Keratinocyte (primary cell): Measurements from ENCODE around the gene CDC25A. TPM values are rescaled to one million over a fixed set of nuclear protein-coding genes. Genes with fewer than 3 reads are reported as not detected.
A peak's percentile ranks its signal among the peaks of the same experiment; 100 is the strongest.

Source experiments
- DNase-seq: peaks from one replicate; pipeline ENCODE4 v3.0.0-alpha.2; 2011; ENCODE audit warnings: low read depth, missing footprints, low spot score
- FAIRE-seq: peaks from 2 replicates; lab custom pipeline; 2011; peaks lifted over from hg19 to GRCh38; lab: Jason Lieb, UNC
- H2AFZ ChIP-seq: 2 replicates; pipeline ENCODE4 v1.6.0; 2012; ENCODE audit warnings: low read length, control low read depth, inconsistent platforms; ENCODE audit not compliant: control insufficient read depth
- H3K27ac ChIP-seq: 2 replicates; pipeline ENCODE4 v1.5.1; 2011; ENCODE audit warnings: low read length; ENCODE audit not compliant: control insufficient read depth, insufficient read depth
- H3K27me3 ChIP-seq: 3 replicates; pipeline ENCODE4 v1.6.0; 2011; ENCODE audit warnings: low read length; ENCODE audit not compliant: control insufficient read depth, insufficient read depth; ENCODE audit errors: extremely low read depth
- H3K36me3 ChIP-seq, 2 experiments: 2 replicates in 1 of 2; 3 replicates in 1 of 2; pipeline ENCODE4 v1.5.1; 2011; ENCODE audit warnings: low read length in 2 of 2, mild to moderate bottlenecking in 1 of 2; ENCODE audit not compliant: control insufficient read depth in 2 of 2, insufficient read depth in 2 of 2; ENCODE audit errors: extremely low read depth in 1 of 2
- H3K4me1 ChIP-seq: 3 replicates; pipeline ENCODE4 v1.5.1; 2011; ENCODE audit warnings: low read length; ENCODE audit not compliant: control insufficient read depth, insufficient read depth; ENCODE audit errors: extremely low read depth
- H3K4me2 ChIP-seq: 3 replicates; pipeline ENCODE4 v1.6.0; 2011; ENCODE audit warnings: low read depth, low read length; ENCODE audit not compliant: control insufficient read depth, insufficient read depth; ENCODE audit errors: extremely low read depth
- H3K4me3 ChIP-seq, 3 experiments: fragments of 200-600 bp in 1 of 3; sonication (generic) in 1 of 3; 2 replicates in 2 of 3; 3 replicates in 1 of 3; pipeline ENCODE4 v1.5.1; 2011 to 2016; ENCODE audit warnings: low read length in 3 of 3, mild to moderate bottlenecking in 3 of 3, control low read depth in 2 of 3, inconsistent platforms in 1 of 3, low read depth in 1 of 3, mixed read lengths in 1 of 3, mixed run types in 1 of 3, moderate library complexity in 1 of 3; ENCODE audit not compliant: control insufficient read depth in 2 of 3, insufficient read depth in 2 of 3; ENCODE audit errors: extremely low read depth in 1 of 3
- H3K79me2 ChIP-seq: 2 replicates; pipeline ENCODE4 v1.6.0; 2012; ENCODE audit warnings: low read length; ENCODE audit not compliant: control insufficient read depth, insufficient read depth
- H3K9ac ChIP-seq: 3 replicates; pipeline ENCODE4 v1.6.0; 2011; ENCODE audit warnings: low read length; ENCODE audit not compliant: control insufficient read depth, insufficient read depth; ENCODE audit errors: extremely low read depth
- H3K9me1 ChIP-seq: 3 replicates; pipeline ENCODE4 v1.6.0; 2011; ENCODE audit warnings: low read length; ENCODE audit not compliant: control insufficient read depth, insufficient read depth; ENCODE audit errors: extremely low read depth
- H3K9me3 ChIP-seq: 2 replicates; pipeline ENCODE4 v1.5.1; 2012; ENCODE audit warnings: low read depth, low read length; ENCODE audit not compliant: control insufficient read depth
- H4K20me1 ChIP-seq: 3 replicates; pipeline ENCODE4 v1.6.0; 2011; ENCODE audit warnings: low read length; ENCODE audit not compliant: control insufficient read depth, insufficient read depth; ENCODE audit errors: extremely low read depth
- EZH2 ChIP-seq: IDR thresholded peaks from one replicate; pipeline ENCODE4 v1.6.1; 2012; ENCODE audit warnings: inconsistent platforms, mild to moderate bottlenecking, low read length, moderate library complexity
- dilution Hi-C: fragments of 300-500 bp; cut with MboI; formaldehyde crosslinking; loops from one replicate; pipeline ENCODE4 v1.7.0; 2020; ENCODE audit warnings: low sequenced_read_pairs; ENCODE audit not compliant: extremely low pct_ligation_motif_present
- polyA plus RNA-seq, 5 experiments: library from polyadenylated mRNA; depleted of rRNA in 3 of 5; stranded (reverse) in 3 of 5; stranded (forward) in 1 of 5; unstranded in 1 of 5; fragments of >200 nt; gene quantifications; 1 replicate in 1 of 5; 2 replicates in 3 of 5; 3 replicates in 1 of 5; pipeline versions ENCODE4 v1.2.1 to v1.2.3, GENCODE V29; 2011 to 2012; ENCODE audit warnings: missing spikeins in 2 of 5, low read depth in 1 of 5, low replicate concordance in 1 of 5
- TF ChIP-seq, protein P1 (sequence below), 3 experiments: IDR thresholded peaks in 1 of 3; conservative IDR thresholded peaks in 1 of 3; optimal IDR thresholded peaks in 1 of 3; 2 replicates in 2 of 3; 3 replicates in 1 of 3; pipeline versions ENCODE3 to v1.5.1; 2011; ENCODE audit warnings: low read length in 3 of 3, mild to moderate bottlenecking in 3 of 3, moderate library complexity in 2 of 3, control low read depth in 1 of 3, inconsistent platforms in 1 of 3; ENCODE audit not compliant: insufficient read depth in 2 of 3; ENCODE audit errors: extremely low read depth in 1 of 3

Gene CDC25A
- polyA plus RNA-seq, 1 donor (not counting 4 experiments of a cell fraction or from before 2014, with no cell fraction given): 5.5 TPM

GRCh38 chr3:48137425-48137999, 50.7 kb downstream of the CDC25A start:
- TF ChIP-seq, protein P1, sequence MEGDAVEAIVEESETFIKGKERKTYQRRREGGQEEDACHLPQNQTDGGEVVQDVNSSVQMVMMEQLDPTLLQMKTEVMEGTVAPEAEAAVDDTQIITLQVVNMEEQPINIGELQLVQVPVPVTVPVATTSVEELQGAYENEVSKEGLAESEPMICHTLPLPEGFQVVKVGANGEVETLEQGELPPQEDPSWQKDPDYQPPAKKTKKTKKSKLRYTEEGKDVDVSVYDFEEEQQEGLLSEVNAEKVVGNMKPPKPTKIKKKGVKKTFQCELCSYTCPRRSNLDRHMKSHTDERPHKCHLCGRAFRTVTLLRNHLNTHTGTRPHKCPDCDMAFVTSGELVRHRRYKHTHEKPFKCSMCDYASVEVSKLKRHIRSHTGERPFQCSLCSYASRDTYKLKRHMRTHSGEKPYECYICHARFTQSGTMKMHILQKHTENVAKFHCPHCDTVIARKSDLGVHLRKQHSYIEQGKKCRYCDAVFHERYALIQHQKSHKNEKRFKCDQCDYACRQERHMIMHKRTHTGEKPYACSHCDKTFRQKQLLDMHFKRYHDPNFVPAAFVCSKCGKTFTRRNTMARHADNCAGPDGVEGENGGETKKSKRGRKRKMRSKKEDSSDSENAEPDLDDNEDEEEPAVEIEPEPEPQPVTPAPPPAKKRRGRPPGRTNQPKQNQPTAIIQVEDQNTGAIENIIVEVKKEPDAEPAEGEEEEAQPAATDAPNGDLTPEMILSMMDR (optimal IDR thresholded peaks at IDR 0.05 in 1 of 3, IDR thresholded peaks at IDR 0.05 in 1 of 3, conservative IDR thresholded peaks at IDR 0.05 in 1 of 3; ENCODE audit: extremely low read depth in 1 of 3, insufficient read depth in 2 of 3, low read length in 3 of 3): no peak
- TF ChIP-seq EZH2: no peak
- no peaks in the 10 kb centered on the region for H4K20me1 ChIP-seq
- H3K9me1 ChIP-seq: no peaks in the 10 kb centered on the region
- DNase-seq: no peak
- H3K4me3 ChIP-seq: no peak overlapping the region
- no peak overlapping the region for H3K9ac ChIP-seq
- H3K4me2 ChIP-seq: no peak overlapping the region
- H3K27ac ChIP-seq: no peak overlapping the region
- no peaks in the 10 kb centered on the region for H3K36me3 ChIP-seq
- dilution Hi-C loops: no loop called here
- peaks cover 19% of the 10 kb centered on the region for H3K4me1 ChIP-seq
- FAIRE-seq: no peak
- H3K79me2 ChIP-seq: no peaks in the 10 kb centered on the region
- no peaks in the 10 kb centered on the region for H3K27me3 ChIP-seq
- no peaks in the 10 kb centered on the region for H3K9me3 ChIP-seq
- H2AFZ ChIP-seq: no peak overlapping the region

DNA sequence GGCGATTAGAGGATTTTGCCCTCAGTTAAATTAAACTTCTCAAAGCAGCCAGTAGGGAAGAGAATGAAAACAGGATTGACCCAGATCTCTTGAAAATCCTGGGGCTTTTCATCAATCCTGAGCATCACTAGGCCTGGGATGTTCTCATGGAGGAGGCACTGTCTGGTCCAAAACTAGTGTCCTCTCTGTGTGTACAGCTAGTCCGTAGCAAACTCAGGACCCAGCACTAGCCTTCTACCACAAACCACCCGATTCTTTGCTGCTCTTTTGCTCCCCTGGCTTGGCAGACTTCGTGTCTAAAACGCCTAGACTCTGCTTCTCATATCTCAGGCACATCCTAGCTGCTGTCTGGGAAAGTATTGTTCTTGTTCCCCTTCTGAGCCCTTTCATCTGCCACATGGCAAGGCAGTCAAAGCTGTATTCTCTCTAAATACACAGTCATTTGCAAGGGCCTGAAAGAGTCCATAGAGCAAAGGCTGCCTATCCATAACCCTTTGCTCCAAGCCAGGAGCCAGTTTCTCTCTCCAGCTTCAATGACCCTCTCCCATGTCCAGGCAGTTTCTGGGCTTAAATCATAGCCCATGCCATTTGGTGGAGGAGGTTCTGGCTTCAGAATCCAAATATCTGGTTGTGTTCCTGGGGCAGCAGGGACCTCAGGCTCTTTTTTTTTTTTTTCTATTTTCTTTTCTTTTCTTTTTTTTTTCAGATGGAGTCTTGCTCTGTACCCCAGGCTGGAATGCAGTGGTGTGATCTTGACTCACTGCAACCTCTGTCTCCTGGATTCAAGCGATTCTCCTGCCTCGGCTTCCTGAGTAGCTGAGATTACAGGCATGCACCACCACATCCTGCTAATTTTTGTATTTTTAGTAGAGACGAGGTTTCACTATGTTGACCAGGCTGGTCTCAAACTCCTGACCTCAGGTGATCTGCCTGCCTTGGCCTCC, 52.4 kb downstream of the CDC25A start:
- H3K9ac ChIP-seq: no peak overlapping the region
- no peak overlapping the region for H3K4me2 ChIP-seq
- H3K79me2 ChIP-seq: no peaks in the 10 kb centered on the region
- H2AFZ ChIP-seq: no peak overlapping the region
- FAIRE-seq (no peak), DNase-seq (no peak)
- no peaks in the 10 kb centered on the region for H3K27me3 ChIP-seq
- H3K36me3 ChIP-seq: no peaks in the 10 kb centered on the region
- no peaks in the 10 kb centered on the region for H3K9me1 ChIP-seq
- dilution Hi-C loops: no loop called here
- H3K9me3 ChIP-seq: no peaks in the 10 kb centered on the region
- no peak overlapping the region for H3K4me3 ChIP-seq
- H3K27ac ChIP-seq: peak overlapping the region; percentile 11
- H4K20me1 ChIP-seq: no peaks in the 10 kb centered on the region
- peaks cover 12% of the 10 kb centered on the region for H3K4me1 ChIP-seq
- no peak for TF ChIP-seq EZH2
- TF ChIP-seq, protein P1 (optimal IDR thresholded peaks at IDR 0.05 in 1 of 3, IDR thresholded peaks at IDR 0.05 in 1 of 3, conservative IDR thresholded peaks at IDR 0.05 in 1 of 3; ENCODE audit: extremely low read depth in 1 of 3, insufficient read depth in 2 of 3, low read length in 3 of 3): no peak
